Measurements from ENCODE around the gene GDPD5. TPM values are rescaled to one million over a fixed set of nuclear protein-coding genes. Genes with fewer than 3 reads are reported as not detected.

Gene GDPD5
- polyA plus RNA-seq, 4 donors, result 7.4 to 12.2 (median 10.6) TPM

- DNase-seq (ENCODE audit: low read depth in 4 of 4, low spot score in 3 of 4), result no peak
Observed at GRCh38 chr11:75536786-75537641, 11.3 kb upstream of the GDPD5 start.

- no peak for DNase-seq (ENCODE audit: low read depth in 4 of 4, low spot score in 3 of 4)
Observed at GRCh38 chr11:75535071-75535470, 9.3 kb upstream of the GDPD5 start.

GRCh38 chr11:75534259-75535069 is 8.7 kb upstream of the GDPD5 start:
- DNase-seq (ENCODE audit: low read depth in 4 of 4, low spot score in 3 of 4), result no peak

- DNase-seq (ENCODE audit: low read depth in 4 of 4, low spot score in 3 of 4), result no peak
Observed at GRCh38 chr11:75533896-75534258, 8.1 kb upstream of the GDPD5 start.

- peak in 2 of 4 donors; percentile 53 to 59 for DNase-seq (ENCODE audit: low read depth in 4 of 4, low spot score in 3 of 4)
Observed at GRCh38 chr11:75532200-75533048, 6.7 kb upstream of the GDPD5 start.

- no peak for DNase-seq (ENCODE audit: low read depth in 4 of 4, low spot score in 3 of 4)
Observed at GRCh38 chr11:75531325-75531724, 5.6 kb upstream of the GDPD5 start.

- DNase-seq (ENCODE audit: low read depth in 4 of 4, low spot score in 3 of 4), result no peak
Observed at GRCh38 chr11:75530577-75530976, 4.8 kb upstream of the GDPD5 start.

- DNase-seq (ENCODE audit: low read depth in 4 of 4, low spot score in 3 of 4), result no peak
Observed at GRCh38 chr11:75527938-75528735, 2.4 kb upstream of the GDPD5 start.

GRCh38 chr11:75527130-75527529 is 1.4 kb upstream of the GDPD5 start:
- no peak for DNase-seq (ENCODE audit: low read depth in 4 of 4, low spot score in 3 of 4)

- DNase-seq (ENCODE audit: low read depth in 4 of 4, low spot score in 3 of 4), result no peak
Observed at GRCh38 chr11:75526192-75526541, 426 bp upstream of the GDPD5 start.

GRCh38 chr11:75524665-75525432 is 892 bp downstream of the GDPD5 start:
- no peak for DNase-seq (ENCODE audit: low read depth in 4 of 4, low spot score in 3 of 4)

- DNase-seq (ENCODE audit: low read depth in 4 of 4, low spot score in 3 of 4), result no peak
Observed at GRCh38 chr11:75523811-75524664, 1.7 kb downstream of the GDPD5 start.

GRCh38 chr11:75523189-75523588 is 2.6 kb downstream of the GDPD5 start:
- no peak for DNase-seq (ENCODE audit: low read depth in 4 of 4, low spot score in 3 of 4)

- no peak for DNase-seq (ENCODE audit: low read depth in 4 of 4, low spot score in 3 of 4)
Observed at GRCh38 chr11:75522286-75523044, 3.3 kb downstream of the GDPD5 start.

- no peak for DNase-seq (ENCODE audit: low read depth in 4 of 4, low spot score in 3 of 4)
Observed at GRCh38 chr11:75520688-75521087, 5.1 kb downstream of the GDPD5 start.

- DNase-seq (ENCODE audit: low read depth in 4 of 4, low spot score in 3 of 4), result no peak
Observed at GRCh38 chr11:75518771-75519653, 6.7 kb downstream of the GDPD5 start.

GRCh38 chr11:75518204-75518549 is 7.6 kb downstream of the GDPD5 start:
- no peak for DNase-seq (ENCODE audit: low read depth in 4 of 4, low spot score in 3 of 4)
